ENCODE data around the gene LMF2. TPM values are rescaled to one million over a fixed set of nuclear protein-coding genes. Genes with fewer than 3 reads are reported as not detected.

LMF2 gene
- polyA plus RNA-seq, 1 donor = 48.8 TPM

DNA sequence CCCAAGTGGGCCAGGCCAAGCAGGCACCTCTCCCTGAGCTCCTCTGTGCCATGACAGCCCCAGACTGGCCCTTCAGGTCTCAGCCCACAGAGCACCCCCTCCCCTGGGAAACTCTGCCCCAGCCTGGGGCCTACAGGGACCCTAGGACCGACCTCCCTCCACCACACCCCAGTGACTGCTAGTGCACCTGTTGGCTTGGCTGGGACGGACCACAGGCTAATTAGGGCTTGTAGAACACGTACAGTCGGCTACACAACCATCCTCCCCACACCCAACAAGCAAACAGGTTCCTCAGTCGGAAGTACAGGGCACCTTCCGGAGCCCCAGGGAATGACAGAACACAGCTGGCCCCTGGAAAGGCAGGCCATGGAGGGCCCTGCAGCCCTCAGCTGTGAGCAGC is 37.0 kb downstream of the LMF2 start:
- H3K4me3 ChIP-seq (ENCODE audit: low read length) = no peak overlapping the region
- DNase-seq = peak; percentile 54 to 75
- peak overlapping the region; percentile 83 for H3K27ac ChIP-seq (ENCODE audit: low read length)
- H3K27me3 ChIP-seq (ENCODE audit: control insufficient read depth, insufficient read depth, low read length) = no peaks in the 10 kb centered on the region
- peaks cover 33% of the 10 kb centered on the region for H3K36me3 ChIP-seq (ENCODE audit: control insufficient read depth, insufficient read depth, low read length)
- WGBS (ENCODE audit: insufficient coverage, low lambda C conversion rate) = no CpG with 5 or more reads among the region's 6 CpGs
- no peaks in the 10 kb centered on the region for H3K9me3 ChIP-seq (ENCODE audit: control insufficient read depth, low read depth, low read length)
- H3K4me1 ChIP-seq (ENCODE audit: control insufficient read depth, insufficient read depth, low read length) = peaks cover 56% of the 10 kb centered on the region

DNA sequence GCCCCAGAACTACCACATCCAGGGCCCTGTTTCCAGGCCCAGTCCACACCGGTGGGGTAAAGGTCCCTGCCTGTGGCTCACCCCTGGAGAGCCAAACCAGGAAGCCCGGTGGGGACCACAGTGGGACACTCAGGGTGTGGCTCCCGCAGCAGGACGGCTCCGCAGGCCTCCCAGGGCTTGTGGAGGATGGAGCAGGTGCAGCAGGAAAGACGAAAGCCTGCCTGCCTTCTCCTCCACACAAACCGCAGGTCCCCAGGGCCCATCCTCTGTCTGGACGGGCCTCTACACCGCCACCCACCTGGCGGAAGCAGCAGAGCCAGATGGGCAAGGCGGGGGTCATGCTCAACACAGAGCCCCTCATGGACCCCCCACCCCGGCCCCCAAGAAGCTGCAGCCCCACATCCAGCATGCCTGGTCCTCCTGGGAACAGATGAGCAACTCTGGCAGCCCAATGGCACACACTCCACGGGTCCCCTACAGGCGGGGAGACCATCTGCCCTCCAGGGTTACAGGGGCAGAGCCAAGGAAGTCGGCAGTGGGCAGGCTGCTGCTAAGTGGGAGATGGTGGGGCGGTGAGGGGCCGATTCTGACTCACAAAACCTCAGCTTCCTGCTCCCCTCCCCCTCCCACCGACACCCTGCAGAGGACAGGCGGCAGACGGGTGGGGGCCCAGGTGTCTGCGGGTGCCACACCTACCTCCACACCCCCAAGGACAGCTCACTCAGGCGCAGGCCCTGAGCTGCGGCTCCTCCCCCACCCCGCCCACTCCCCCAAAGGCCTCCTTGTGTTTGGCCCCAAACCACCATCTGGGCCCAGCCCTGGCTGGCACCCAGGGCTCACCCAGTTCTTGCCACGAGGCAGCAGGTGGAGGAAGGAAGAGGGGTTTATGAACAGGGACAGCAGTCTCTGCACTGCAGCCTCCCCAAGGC is 37.9 kb downstream of the LMF2 start:
- no CpG with 5 or more reads among the region's 25 CpGs for WGBS (ENCODE audit: insufficient coverage, low lambda C conversion rate)
- Histone ChIP-seq H3K36me3 (ENCODE audit: control insufficient read depth, insufficient read depth, low read length) (peaks cover 42% of the 10 kb centered on the region), H3K27ac (ENCODE audit: low read length) (peak overlapping the region; percentile 83), H3K9me3 (ENCODE audit: control insufficient read depth, low read depth, low read length) (no peaks in the 10 kb centered on the region), H3K27me3 (ENCODE audit: control insufficient read depth, insufficient read depth, low read length) (no peaks in the 10 kb centered on the region), H3K4me3 (ENCODE audit: low read length) (no peak overlapping the region), H3K4me1 (ENCODE audit: control insufficient read depth, insufficient read depth, low read length) (peaks cover 53% of the 10 kb centered on the region)
- DNase-seq = peak; percentile 84 to 93

DNA sequence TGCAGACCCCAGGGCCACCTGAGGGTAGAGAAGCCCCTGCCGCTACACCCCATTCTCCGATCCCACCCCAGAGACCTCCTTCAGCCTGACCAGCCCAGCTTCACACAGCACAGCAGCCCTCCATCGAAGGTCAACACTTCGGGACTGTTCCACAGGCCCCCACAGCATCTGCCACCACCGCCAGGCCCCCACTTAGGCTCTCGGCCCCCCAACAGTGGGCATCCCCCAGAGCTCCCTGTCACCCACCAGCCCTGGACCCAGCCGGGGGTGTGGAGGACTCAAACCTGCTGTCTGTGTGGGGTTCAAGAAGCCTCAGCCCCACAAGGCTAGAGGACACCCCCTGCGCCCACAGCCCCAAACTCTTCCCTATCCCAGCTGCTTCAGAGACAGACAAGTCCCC is 38.9 kb downstream of the LMF2 start:
- Histone ChIP-seq H3K36me3 (ENCODE audit: control insufficient read depth, insufficient read depth, low read length) (peaks cover 52% of the 10 kb centered on the region), H3K4me3 (ENCODE audit: low read length) (no peak overlapping the region), H3K4me1 (ENCODE audit: control insufficient read depth, insufficient read depth, low read length) (peaks cover 49% of the 10 kb centered on the region), H3K27ac (ENCODE audit: low read length) (no peak overlapping the region), H3K27me3 (ENCODE audit: control insufficient read depth, insufficient read depth, low read length) (no peaks in the 10 kb centered on the region), H3K9me3 (ENCODE audit: control insufficient read depth, low read depth, low read length) (no peaks in the 10 kb centered on the region)
- no CpG with 5 or more reads among the region's 8 CpGs for WGBS (ENCODE audit: insufficient coverage, low lambda C conversion rate)
- DNase-seq = no peak

DNA sequence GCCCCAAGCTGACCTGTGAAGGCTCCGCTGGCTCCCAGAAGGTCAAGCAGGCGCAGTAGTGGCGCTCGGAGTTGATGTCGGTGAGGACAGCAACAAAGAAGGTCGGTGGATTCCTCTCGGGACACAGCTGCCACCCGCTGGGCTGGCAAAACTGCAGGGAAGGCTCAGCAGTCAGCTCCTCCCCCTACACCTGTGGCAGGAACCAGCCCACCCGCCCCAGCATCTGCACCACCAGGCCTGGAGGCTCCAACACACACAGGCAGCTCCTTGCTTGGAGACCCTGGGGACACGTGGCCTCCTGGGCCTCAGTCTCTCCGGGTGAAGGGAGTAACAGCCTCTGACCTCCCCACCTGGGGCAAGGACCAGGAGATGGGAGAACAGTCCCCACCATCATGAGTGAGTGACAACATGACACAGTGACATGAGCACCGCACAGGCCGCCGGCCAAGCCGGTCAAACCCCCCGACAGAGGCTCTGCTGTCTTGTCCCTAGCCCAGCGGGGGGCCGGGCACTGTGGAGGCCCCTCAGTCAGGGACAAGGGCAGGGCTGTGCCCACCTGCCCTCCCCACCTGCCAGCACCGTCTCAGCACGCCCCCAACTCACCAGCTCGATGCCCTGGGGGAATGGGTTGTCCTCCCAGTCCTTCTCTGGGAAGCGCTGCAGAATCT is 39.6 kb downstream of the LMF2 start:
- no peak overlapping the region for H3K27ac ChIP-seq (ENCODE audit: low read length)
- no peak for DNase-seq
- no peaks in the 10 kb centered on the region for H3K9me3 ChIP-seq (ENCODE audit: control insufficient read depth, low read depth, low read length)
- peaks cover 59% of the 10 kb centered on the region for H3K36me3 ChIP-seq (ENCODE audit: control insufficient read depth, insufficient read depth, low read length)
- H3K4me1 ChIP-seq (ENCODE audit: control insufficient read depth, insufficient read depth, low read length) = peaks cover 42% of the 10 kb centered on the region
- WGBS (ENCODE audit: insufficient coverage, low lambda C conversion rate) = no CpG with 5 or more reads among the region's 22 CpGs
- H3K4me3 ChIP-seq (ENCODE audit: low read length) = no peak overlapping the region
- no peaks in the 10 kb centered on the region for H3K27me3 ChIP-seq (ENCODE audit: control insufficient read depth, insufficient read depth, low read length)

DNA sequence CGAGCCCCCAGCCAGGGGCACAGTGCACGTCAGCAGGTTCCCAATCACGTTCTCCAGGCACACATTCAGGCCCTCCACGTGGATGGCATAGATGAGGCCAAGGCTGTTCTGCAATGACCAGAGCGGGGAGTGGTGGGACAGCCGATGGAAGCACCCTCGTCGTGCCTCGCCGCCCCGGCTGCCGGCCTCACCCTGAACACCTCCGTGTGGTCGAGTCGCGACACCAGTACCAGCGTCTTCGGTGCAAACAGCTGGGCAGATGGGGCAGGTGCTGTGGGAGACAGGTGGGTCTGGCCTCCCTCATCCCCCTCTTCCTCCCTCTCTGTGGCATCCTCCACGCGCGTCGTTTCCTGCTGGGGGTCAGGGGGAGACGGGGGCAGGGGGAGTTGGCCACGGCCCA is 40.2 kb downstream of the LMF2 start:
- Histone ChIP-seq H3K27me3 (ENCODE audit: control insufficient read depth, insufficient read depth, low read length) (no peaks in the 10 kb centered on the region), H3K36me3 (ENCODE audit: control insufficient read depth, insufficient read depth, low read length) (peaks cover 65% of the 10 kb centered on the region), H3K27ac (ENCODE audit: low read length) (no peak overlapping the region), H3K4me3 (ENCODE audit: low read length) (no peak overlapping the region), H3K4me1 (ENCODE audit: control insufficient read depth, insufficient read depth, low read length) (peaks cover 36% of the 10 kb centered on the region), H3K9me3 (ENCODE audit: control insufficient read depth, low read depth, low read length) (no peaks in the 10 kb centered on the region)
- WGBS (ENCODE audit: insufficient coverage, low lambda C conversion rate) = no CpG with 5 or more reads among the region's 24 CpGs
- no peak for DNase-seq

DNA sequence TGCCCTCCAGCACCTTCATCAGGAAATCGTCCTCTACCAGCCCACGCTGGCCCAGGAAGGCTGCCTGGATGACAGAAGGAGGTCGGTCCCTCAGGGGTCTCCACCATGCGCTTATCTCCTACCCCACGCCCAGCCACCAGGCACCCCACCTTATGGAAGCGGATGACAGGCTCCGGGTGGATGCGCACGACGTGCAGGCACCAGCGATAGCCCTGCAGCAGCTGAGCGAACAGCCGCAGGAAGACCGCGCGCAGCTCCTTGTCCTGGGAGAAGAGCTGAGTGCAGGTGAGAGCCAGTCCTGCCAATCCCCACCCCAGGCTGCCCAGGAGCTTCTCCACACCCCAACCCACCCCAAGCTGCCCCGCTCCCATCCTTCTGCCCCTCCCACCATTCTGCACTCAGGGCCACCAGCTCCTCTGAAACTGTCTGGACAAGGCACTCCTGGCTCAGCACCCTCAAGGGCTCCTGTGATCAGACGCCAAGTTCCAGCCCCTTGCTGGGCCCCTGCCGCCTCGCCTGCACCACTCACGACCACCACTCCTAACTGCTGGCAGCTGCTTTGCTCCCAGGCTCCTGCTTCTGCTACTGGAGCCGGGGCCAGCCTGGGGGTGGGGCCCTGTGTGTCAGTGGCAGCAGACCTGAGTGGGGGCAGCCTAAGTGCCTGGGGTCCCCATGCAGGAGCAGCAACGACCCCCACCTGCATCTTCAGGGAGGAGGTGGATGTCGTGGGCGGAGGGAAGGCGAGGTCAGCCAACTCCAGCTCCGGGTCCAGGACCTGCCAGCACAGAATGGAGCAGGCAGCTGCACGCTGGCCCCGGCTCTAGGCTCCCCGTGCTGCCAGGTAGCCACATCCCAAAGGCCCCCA is 42.2 kb downstream of the LMF2 start:
- no peak overlapping the region for H3K27ac ChIP-seq (ENCODE audit: low read length)
- no peak for DNase-seq
- no peaks in the 10 kb centered on the region for H3K27me3 ChIP-seq (ENCODE audit: control insufficient read depth, insufficient read depth, low read length)
- no peaks in the 10 kb centered on the region for H3K9me3 ChIP-seq (ENCODE audit: control insufficient read depth, low read depth, low read length)
- no peak overlapping the region for H3K4me3 ChIP-seq (ENCODE audit: low read length)
- H3K36me3 ChIP-seq (ENCODE audit: control insufficient read depth, insufficient read depth, low read length) = peaks cover 81% of the 10 kb centered on the region
- H3K4me1 ChIP-seq (ENCODE audit: control insufficient read depth, insufficient read depth, low read length) = peaks cover 16% of the 10 kb centered on the region
- no CpG with 5 or more reads among the region's 30 CpGs for WGBS (ENCODE audit: insufficient coverage, low lambda C conversion rate)

DNA sequence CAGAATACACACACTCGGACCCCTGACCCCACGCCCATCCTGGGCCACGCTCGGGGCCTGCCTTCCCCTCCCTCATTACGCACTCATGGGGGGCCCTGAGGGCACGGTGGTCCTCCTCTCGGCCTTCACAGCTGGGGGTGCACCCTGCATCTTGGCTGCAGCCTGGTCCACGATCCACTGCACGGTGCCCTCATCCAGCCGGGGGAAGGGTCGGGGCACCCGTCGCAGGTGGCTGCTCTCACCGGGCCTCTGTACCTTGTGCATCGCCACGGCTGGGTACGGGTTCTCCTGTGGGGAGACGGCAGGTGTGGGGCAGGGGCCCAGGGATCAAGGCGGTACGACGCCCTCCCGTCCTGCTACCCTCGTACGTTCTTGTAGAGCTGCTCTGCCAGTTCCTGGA is 43.1 kb downstream of the LMF2 start:
- peaks cover 89% of the 10 kb centered on the region for H3K36me3 ChIP-seq (ENCODE audit: control insufficient read depth, insufficient read depth, low read length)
- H3K27ac ChIP-seq (ENCODE audit: low read length) = no peak overlapping the region
- no CpG with 5 or more reads among the region's 24 CpGs for WGBS (ENCODE audit: insufficient coverage, low lambda C conversion rate)
- peaks cover 7% of the 10 kb centered on the region for H3K4me1 ChIP-seq (ENCODE audit: control insufficient read depth, insufficient read depth, low read length)
- no peak overlapping the region for H3K4me3 ChIP-seq (ENCODE audit: low read length)
- DNase-seq = no peak
- H3K9me3 ChIP-seq (ENCODE audit: control insufficient read depth, low read depth, low read length) = no peaks in the 10 kb centered on the region
- no peaks in the 10 kb centered on the region for H3K27me3 ChIP-seq (ENCODE audit: control insufficient read depth, insufficient read depth, low read length)

DNA sequence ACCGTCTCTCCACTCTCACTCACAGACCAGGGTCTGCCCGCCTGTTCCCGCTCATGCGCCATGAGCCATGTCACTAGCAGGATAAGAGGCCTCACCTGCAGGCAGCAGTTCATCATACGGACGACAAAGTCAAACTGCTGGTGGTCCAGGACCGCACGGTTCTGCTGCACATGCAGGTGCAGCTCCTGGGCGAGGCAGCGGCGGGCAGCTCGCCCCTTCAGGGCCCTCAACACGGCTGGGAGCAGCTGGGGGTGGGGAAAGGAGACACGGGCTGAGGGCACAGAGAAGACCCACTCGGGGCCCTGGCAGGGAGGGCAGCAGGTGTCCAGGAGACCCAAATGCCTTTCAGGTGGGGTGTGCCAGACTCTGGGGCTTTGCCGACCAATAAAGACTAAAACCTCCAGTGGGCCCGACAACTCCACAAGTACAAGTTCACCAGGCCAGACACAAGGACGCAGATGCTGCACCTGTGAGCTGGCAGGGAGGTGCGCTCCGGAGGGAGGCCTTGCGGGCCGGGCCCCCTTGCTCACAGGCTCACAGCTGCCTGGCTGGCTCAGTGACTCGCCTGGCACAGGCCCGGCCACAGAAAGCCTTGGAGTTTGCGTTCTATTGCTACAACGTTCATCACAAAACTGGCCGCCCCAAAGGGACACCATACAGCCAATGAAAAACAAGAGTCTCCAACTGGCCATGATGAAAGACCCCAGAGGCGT is 44.2 kb downstream of the LMF2 start:
- Histone ChIP-seq H3K4me1 (ENCODE audit: control insufficient read depth, insufficient read depth, low read length) (no peaks in the 10 kb centered on the region), H3K27ac (ENCODE audit: low read length) (no peak overlapping the region), H3K27me3 (ENCODE audit: control insufficient read depth, insufficient read depth, low read length) (no peaks in the 10 kb centered on the region), H3K4me3 (ENCODE audit: low read length) (no peak overlapping the region), H3K36me3 (ENCODE audit: control insufficient read depth, insufficient read depth, low read length) (peaks cover 98% of the 10 kb centered on the region), H3K9me3 (ENCODE audit: control insufficient read depth, low read depth, low read length) (no peaks in the 10 kb centered on the region)
- no peak for DNase-seq
- 100% methylated on average over 2 of the region's 28 CpGs for WGBS (ENCODE audit: insufficient coverage, low lambda C conversion rate)

DNA sequence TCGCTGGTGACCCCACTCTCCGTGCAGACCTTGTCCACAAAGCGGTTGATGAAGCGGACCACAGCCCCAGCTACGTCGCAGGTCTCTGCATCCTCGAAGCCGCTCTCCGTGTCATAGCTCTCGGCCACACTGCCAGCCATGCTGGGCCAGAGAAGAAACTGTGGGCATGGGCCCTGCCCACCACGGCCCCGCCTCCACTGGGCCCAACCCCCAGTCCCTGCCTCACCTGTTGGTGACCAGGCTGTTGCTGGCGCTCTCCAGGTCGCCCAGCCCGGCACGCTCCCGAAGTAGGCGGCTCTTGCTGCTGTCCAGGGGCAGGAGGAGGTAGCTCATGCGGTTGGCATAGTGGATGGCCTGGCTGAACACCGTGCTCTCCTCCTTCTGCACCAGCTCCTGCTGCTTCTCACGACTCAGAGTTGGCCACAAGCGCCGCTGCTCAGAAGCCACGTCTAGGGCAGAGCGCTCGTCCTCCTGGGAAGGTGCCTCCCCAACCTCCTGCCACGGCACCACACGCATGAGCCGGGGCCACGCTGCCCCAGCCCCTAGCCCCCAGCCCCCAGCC is 45.4 kb downstream of the LMF2 start:
- DNase-seq = no peak
- H3K36me3 ChIP-seq (ENCODE audit: control insufficient read depth, insufficient read depth, low read length) = peaks cover 96% of the 10 kb centered on the region
- H3K4me3 ChIP-seq (ENCODE audit: low read length) = no peak overlapping the region
- H3K27ac ChIP-seq (ENCODE audit: low read length) = no peak overlapping the region
- no peaks in the 10 kb centered on the region for H3K9me3 ChIP-seq (ENCODE audit: control insufficient read depth, low read depth, low read length)
- no peaks in the 10 kb centered on the region for H3K27me3 ChIP-seq (ENCODE audit: control insufficient read depth, insufficient read depth, low read length)
- H3K4me1 ChIP-seq (ENCODE audit: control insufficient read depth, insufficient read depth, low read length) = no peaks in the 10 kb centered on the region
- WGBS (ENCODE audit: insufficient coverage, low lambda C conversion rate) = 95% methylated on average over 4 of the region's 30 CpGs
